Mesenchymal stem cell (in vitro differentiated cells and primary cell): ENCODE results near the gene MCRS1.

Experiments used
- DNase-seq: peaks from one replicate; pipeline ENCODE4 v3.0.0-alpha.2; 2013
- H2AFZ ChIP-seq: one replicate; pipeline ENCODE4 v1.6.1; 2013; ENCODE audit warnings: low read depth, mild to moderate bottlenecking, control low read depth, inconsistent platforms, low read length, moderate library complexity
- H2AK5ac ChIP-seq: 2 replicates; pipeline ENCODE4 v1.6.1; 2013; ENCODE audit warnings: low read length, moderate library complexity, mild to moderate bottlenecking, inconsistent platforms; ENCODE audit not compliant: severe bottlenecking
- H2BK120ac ChIP-seq: one replicate; pipeline ENCODE4 v1.6.1; 2013; ENCODE audit warnings: low read depth, mild to moderate bottlenecking, inconsistent platforms, low read length, moderate library complexity
- H2BK12ac ChIP-seq, 2 experiments: one replicate each; pipeline ENCODE4 v1.6.1; 2013; ENCODE audit warnings: inconsistent platforms in 2 of 2, low read length in 2 of 2, mild to moderate bottlenecking in 2 of 2, moderate library complexity in 2 of 2, control low read depth in 1 of 2
- H2BK15ac ChIP-seq: one replicate; pipeline ENCODE4 v1.6.1; 2013; ENCODE audit warnings: mild to moderate bottlenecking, low read depth, inconsistent platforms; ENCODE audit not compliant: poor library complexity, severe bottlenecking
- H2BK5ac ChIP-seq: 2 replicates; pipeline ENCODE4 v1.6.1; 2013; ENCODE audit warnings: low read depth, mild to moderate bottlenecking, low read length, control low read depth, inconsistent platforms; ENCODE audit not compliant: poor library complexity, severe bottlenecking
- H3K14ac ChIP-seq, 2 experiments: one replicate each; pipeline ENCODE4 v1.6.1; 2013; ENCODE audit warnings: inconsistent platforms in 2 of 2, low read length in 2 of 2, control low read depth in 1 of 2, mild to moderate bottlenecking in 1 of 2, moderate library complexity in 1 of 2
- H3K18ac ChIP-seq, 2 experiments: one replicate each; pipeline ENCODE4 v1.6.1; 2013; ENCODE audit warnings: inconsistent platforms in 2 of 2, low read length in 2 of 2, control low read depth in 1 of 2, low read depth in 1 of 2, mild to moderate bottlenecking in 1 of 2
- H3K23ac ChIP-seq, 2 experiments: one replicate each; pipeline ENCODE4 v1.6.1; 2013; ENCODE audit warnings: inconsistent platforms in 2 of 2, low read length in 2 of 2, mild to moderate bottlenecking in 2 of 2, moderate library complexity in 2 of 2, control low read depth in 1 of 2
- H3K27ac ChIP-seq: 2 replicates; pipeline ENCODE4 v1.5.1; 2013; ENCODE audit warnings: mild to moderate bottlenecking, moderate library complexity, low read length, control low read depth, inconsistent platforms; ENCODE audit not compliant: poor library complexity, severe bottlenecking
- H3K27me3 ChIP-seq, 2 experiments: 2 replicates each; pipeline versions ENCODE4 v1.6.1 to v1.7.0; 2013; ENCODE audit warnings: low read length in 2 of 2, mild to moderate bottlenecking in 2 of 2, moderate library complexity in 2 of 2, control low read depth in 1 of 2, inconsistent platforms in 1 of 2; ENCODE audit not compliant: control insufficient read depth in 1 of 2, insufficient read depth in 1 of 2
- H3K36me3 ChIP-seq, 2 experiments: 2 replicates each; pipeline versions ENCODE4 v1.6.1 to v1.7.0; 2013; ENCODE audit warnings: low read length in 2 of 2, control low read depth in 1 of 2, inconsistent platforms in 1 of 2, low read depth in 1 of 2, mild to moderate bottlenecking in 1 of 2; ENCODE audit not compliant: insufficient read depth in 2 of 2, control insufficient read depth in 1 of 2
- H3K4ac ChIP-seq, 2 experiments: one replicate each; pipeline ENCODE4 v1.6.1; 2013; ENCODE audit warnings: inconsistent platforms in 2 of 2, low read length in 2 of 2, mild to moderate bottlenecking in 2 of 2, moderate library complexity in 2 of 2, control low read depth in 1 of 2, low read depth in 1 of 2
- H3K4me1 ChIP-seq: 2 replicates; pipeline ENCODE4 v1.6.1; 2013; ENCODE audit warnings: low read depth, low read length, control low read depth; ENCODE audit not compliant: control insufficient read depth, insufficient read depth
- H3K4me2 ChIP-seq: 2 replicates; pipeline ENCODE4 v1.6.1; 2013; ENCODE audit warnings: low read length, mild to moderate bottlenecking, inconsistent platforms; ENCODE audit not compliant: poor library complexity, severe bottlenecking
- H3K4me3 ChIP-seq, 2 experiments: 2 replicates each; pipeline versions ENCODE4 v1.5.1 to v1.7.0; 2013; ENCODE audit warnings: low read length in 2 of 2, mild to moderate bottlenecking in 2 of 2, control low read depth in 1 of 2, low read depth in 1 of 2; ENCODE audit not compliant: insufficient read depth in 1 of 2
- H3K79me1 ChIP-seq: replicated peaks from 2 replicates; pipeline ENCODE4 v1.6.1; 2013; ENCODE audit warnings: mild to moderate bottlenecking, control low read depth, low read length, inconsistent platforms; ENCODE audit not compliant: poor library complexity, severe bottlenecking
- H3K9ac ChIP-seq: 2 replicates; pipeline ENCODE4 v1.7.0; 2013; ENCODE audit warnings: mild to moderate bottlenecking, low read length, moderate library complexity
- H3K9me3 ChIP-seq: 2 replicates; pipeline ENCODE4 v1.7.0; 2013; ENCODE audit warnings: mild to moderate bottlenecking, low read length; ENCODE audit not compliant: control insufficient read depth
- H4K8ac ChIP-seq: one replicate; pipeline ENCODE4 v1.6.1; 2013; ENCODE audit warnings: inconsistent platforms, mild to moderate bottlenecking, low read length, moderate library complexity
- H4K91ac ChIP-seq: one replicate; pipeline ENCODE4 v1.6.1; 2013; ENCODE audit warnings: mild to moderate bottlenecking, low read length, inconsistent platforms
- WGBS: methylation state at CpG from one replicate; pipeline ENCODE4 v1.1.7; 2013; ENCODE audit warnings: mixed read lengths; 5-methylcytosine and 5-hydroxymethylcytosine counted together

MCRS1 gene

GRCh38 chr12:49541140-49541861 is 26.6 kb downstream of the MCRS1 start:
- Histone ChIP-seq H3K4me2 (no peak overlapping the region), H3K14ac (no peak overlapping the region)

GRCh38 chr12:49540229-49541139 is 27.5 kb downstream of the MCRS1 start:
- Histone ChIP-seq H2BK15ac (no peak overlapping the region), H2BK5ac (no peak overlapping the region), H3K27ac (no peak overlapping the region), H3K23ac (no peak overlapping the region), H4K8ac (no peak overlapping the region), H3K4me1 (peaks cover 27% of the 10 kb centered on the region), H3K14ac (no peak overlapping the region), H2AFZ (no peak overlapping the region), H3K4me2 (no peak overlapping the region), H3K79me1 (no peaks in the 10 kb centered on the region), H2AK5ac (no peak overlapping the region), H3K4ac (no peak overlapping the region), H4K91ac (no peak overlapping the region), H2BK120ac (no peak overlapping the region), H3K9ac (no peak overlapping the region), H3K36me3 (no peaks in the 10 kb centered on the region), H3K4me3 (no peak overlapping the region), H2BK12ac (no peak overlapping the region), H3K9me3 (no peaks in the 10 kb centered on the region), H3K27me3 (peaks cover 59 to 82% of the 10 kb centered on the region in 2 experiments), H3K18ac (no peak overlapping the region)
- no peak for DNase-seq
- WGBS: 55% methylated on average over 20 of the region's 21 CpGs

More at GRCh38 chr12:49541140-49541861, 26.6 kb downstream of the MCRS1 start:
- H4K91ac ChIP-seq: no peak overlapping the region
- no peak overlapping the region for H3K4ac ChIP-seq
- H3K27me3 ChIP-seq: peaks cover 67 to 88% of the 10 kb centered on the region in 2 experiments
- H3K18ac ChIP-seq: no peak overlapping the region
- H3K9me3 ChIP-seq: no peaks in the 10 kb centered on the region
- no peak overlapping the region for H4K8ac ChIP-seq
- H3K23ac ChIP-seq: no peak overlapping the region
- no peak overlapping the region for H3K4me3 ChIP-seq
- H2BK120ac ChIP-seq: no peak overlapping the region
- no peak overlapping the region for H3K9ac ChIP-seq
- no peaks in the 10 kb centered on the region for H3K36me3 ChIP-seq
- H3K4me1 ChIP-seq: peaks cover 22% of the 10 kb centered on the region
- no peak overlapping the region for H2BK5ac ChIP-seq
- no peak overlapping the region for H2AFZ ChIP-seq
- H3K79me1 ChIP-seq: no peaks in the 10 kb centered on the region
- H3K27ac ChIP-seq: no peak overlapping the region
- H2BK12ac ChIP-seq: no peak overlapping the region
- H2AK5ac ChIP-seq: no peak overlapping the region
- peak overlapping the region; percentile 29 for H2BK15ac ChIP-seq
- WGBS: 80% methylated on average over 18 of the region's 18 CpGs
- no peak for DNase-seq

DNA sequence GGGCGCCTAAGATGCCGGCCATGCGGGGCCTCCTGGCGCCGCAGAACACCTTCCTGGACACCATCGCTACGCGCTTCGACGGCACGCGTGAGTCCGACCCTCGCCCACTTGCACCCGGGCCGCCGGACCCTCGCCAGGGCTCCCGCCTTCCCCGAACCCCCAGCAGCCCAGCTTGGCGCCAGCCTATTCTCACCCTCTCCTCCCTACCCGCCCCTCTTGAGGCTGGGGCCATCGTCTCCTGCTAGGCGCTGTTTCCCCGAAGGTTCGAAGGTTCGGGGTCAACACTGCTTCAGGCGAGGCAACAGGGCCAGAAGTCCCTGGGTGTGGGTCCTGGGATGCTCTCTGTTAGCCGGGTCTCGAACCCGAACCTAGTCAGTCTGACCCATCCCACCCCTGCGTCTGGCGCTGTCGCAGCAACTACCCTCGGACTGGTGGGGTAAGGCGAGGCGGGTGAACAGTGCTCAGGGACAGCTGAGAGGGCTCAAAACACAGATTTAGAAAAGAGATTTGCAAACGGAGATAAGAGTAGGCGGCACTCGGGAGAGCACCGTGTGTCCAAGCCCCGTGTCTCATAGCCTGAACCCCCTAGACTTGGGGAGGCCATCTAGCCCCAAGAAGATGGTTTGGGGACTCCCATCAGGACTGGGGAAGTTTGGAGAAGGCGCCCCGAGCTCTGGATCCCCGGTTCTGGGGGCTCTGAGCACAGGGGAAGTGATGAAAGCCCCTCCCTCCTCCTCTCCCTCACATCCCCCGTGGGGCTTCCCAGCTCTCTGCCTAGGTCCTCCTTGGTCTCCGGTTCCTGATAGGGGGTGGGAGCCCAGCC is 28.3 kb downstream of the MCRS1 start:
- Histone ChIP-seq H4K8ac (peak overlapping the region; percentile 25), H2BK12ac (no peak overlapping the region), H3K4me2 (no peak overlapping the region), H2BK5ac (no peak overlapping the region), H4K91ac (no peak overlapping the region), H2AFZ (no peak overlapping the region), H3K14ac (no peak overlapping the region), H3K27me3 (peaks cover 52 to 74% of the 10 kb centered on the region in 2 experiments), H3K4me1 (peaks cover 27% of the 10 kb centered on the region), H3K4ac (no peak overlapping the region), H3K4me3 (no peak overlapping the region), H3K79me1 (no peaks in the 10 kb centered on the region), H3K18ac (no peak overlapping the region), H2BK120ac (no peak overlapping the region), H2BK15ac (no peak overlapping the region), H3K23ac (no peak overlapping the region), H3K27ac (no peak overlapping the region), H3K9me3 (no peaks in the 10 kb centered on the region), H3K9ac (no peak overlapping the region), H3K36me3 (no peaks in the 10 kb centered on the region), H2AK5ac (no peak overlapping the region)
- DNase-seq: no peak
- WGBS: 21% methylated on average over 47 of the region's 47 CpGs
